ENCODE data around the gene RPS2. TPM values are rescaled to one million over a fixed set of nuclear protein-coding genes. Genes with fewer than 3 reads are reported as not detected.
A peak's percentile ranks its signal among the peaks of the same experiment; 100 is the strongest.

The RPS2 gene
- total RNA-seq, 1 experiment from 2014 or later = 2,920 TPM

DNA sequence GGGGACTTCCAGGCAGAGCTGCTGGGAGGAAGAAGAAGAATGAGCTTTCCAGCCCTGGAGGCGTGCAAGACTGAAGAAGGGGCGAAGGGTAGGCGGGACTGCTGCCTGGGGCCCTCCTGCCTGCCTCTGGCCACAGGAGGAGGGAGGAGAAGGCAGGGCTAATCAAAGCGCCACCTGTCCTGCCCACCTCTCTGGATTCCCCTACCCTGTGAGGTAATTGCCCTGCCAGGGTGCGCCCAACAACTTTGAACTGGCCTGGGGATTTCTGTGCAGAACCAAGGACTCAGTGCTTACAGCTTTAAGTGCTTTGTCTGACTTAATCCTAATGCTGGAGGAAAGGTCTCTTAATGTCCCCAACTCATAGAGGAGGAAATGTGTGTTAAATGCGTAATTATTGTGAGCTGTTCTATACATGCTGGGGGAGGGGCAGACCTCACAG lies 16.8 kb upstream of the RPS2 start, which contains the start of gene NOXO1:
NOXO1 (minus strand) TSS at position 72 of the 439 bp plus-strand sequence. CDS start 290 bp downstream, outside the sequence.
- DNase-seq (ENCODE audit: low spot score) = no peak

DNA sequence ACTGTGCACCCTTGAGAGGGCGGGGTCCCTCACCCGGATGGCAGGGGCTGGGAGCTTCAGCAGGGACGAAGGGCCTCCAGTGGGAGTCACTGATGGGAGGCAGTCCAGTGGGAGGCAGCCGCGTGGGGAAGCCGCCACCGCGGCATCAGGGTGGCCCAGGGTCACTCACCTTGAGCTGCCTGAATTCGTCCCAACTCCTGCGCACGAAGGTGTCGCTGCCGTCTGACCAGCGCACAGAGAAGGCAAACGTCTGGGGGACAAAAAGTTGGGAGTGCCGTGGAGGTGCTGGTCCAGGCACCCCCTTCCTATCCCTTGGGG lies 16.1 kb upstream of the RPS2 start:
- no peak for DNase-seq (ENCODE audit: low spot score)

DNA sequence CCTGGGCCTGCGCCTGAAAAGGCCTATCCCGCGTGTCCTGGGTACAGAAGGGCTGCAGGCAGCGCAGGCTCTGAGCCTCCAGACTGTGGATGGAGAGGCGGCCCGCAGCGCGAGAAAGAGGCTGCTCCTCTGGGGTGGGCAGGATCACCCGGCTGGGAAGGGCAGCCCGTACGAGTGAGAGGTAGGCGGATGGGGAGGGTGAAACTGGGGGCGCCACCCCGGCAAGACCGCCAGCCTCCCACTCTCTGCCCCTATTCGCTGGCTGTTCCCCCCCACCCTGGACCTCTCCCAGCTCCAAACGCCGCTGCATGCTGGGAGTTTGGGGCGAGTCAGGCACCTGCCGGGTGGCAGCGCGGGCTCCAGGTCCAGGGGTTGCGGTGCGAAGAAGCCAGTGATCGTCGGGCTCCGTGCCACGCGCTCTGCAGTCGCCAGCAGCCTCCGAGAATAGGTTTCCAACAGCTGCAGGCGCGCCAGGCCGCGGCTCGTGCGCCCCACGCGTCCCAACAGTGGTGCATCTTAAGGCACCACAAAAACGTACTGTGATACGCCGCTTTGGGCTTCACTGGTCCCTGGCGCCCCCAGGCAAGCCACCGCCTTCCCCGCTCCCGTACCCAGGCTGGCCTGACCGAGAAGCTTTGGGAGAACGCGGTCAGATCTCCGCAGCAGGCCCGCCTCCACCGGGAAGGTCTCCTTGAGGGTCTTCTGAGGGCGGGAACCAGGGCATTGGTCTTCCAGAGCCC lies 15.6 kb upstream of the RPS2 start:
- DNase-seq (ENCODE audit: low spot score) = no peak

- no peak for DNase-seq (ENCODE audit: low spot score)
Measured at GRCh38 chr16:1979271-1980029, 14.8 kb upstream of the RPS2 start.

DNA sequence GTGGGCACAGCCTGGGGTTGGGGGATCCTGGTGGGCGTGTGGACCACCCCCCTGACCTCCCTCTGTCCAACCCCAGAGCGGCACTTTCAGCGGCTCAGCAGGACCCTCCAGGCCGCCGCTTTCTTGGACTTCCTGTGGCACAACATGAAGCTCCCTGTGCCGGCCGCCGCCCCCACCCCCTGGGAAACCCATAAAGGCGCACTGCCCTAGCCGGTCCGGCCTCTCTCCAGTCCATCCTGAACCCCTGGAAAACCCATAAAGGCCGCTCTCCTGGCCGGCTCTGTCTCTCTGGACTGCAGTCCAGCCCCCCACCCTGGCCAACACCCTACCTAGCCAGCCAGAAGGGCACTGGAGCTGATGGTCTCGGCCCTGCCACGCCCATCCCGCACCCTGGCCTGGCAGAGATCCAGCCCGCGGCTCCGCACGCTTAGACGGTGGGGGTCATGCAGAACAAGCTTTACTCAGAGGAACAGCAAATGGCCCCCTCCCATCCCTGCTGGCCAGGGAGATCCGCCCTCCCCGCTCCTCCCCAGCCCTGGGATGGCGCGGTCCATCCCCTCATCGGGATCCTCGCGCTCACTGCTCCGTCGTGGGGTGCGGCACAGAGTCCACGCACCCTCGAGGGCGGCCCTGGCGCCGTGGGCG lies 14.0 kb upstream of the RPS2 start:
- no peak for DNase-seq (ENCODE audit: low spot score)

DNA sequence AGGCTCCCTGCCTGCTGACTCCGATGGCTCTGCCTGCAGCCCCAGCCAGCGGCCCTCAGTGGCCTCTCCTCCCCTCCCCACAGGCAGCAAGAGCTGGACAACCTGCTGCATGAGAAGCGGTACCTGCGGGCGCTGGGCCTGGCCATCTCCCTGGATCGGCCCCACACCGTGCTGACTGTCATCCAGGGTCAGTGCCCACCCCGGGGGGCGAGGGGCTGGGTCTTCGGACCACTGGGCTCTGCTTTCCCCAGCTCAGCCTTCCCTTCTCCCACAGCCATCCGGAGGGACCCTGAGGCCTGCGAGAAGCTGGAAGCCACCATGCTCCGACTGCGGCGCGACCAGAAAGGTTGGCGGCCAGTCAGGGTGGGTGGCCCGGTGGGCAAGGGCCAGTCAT lies 13.2 kb upstream of the RPS2 start:
- no peak for DNase-seq (ENCODE audit: low spot score)

- DNase-seq (ENCODE audit: low spot score) = no peak
Measured at GRCh38 chr16:1976951-1977874, 12.6 kb upstream of the RPS2 start.

- DNase-seq (ENCODE audit: low spot score) = no peak
Measured at GRCh38 chr16:1976216-1976520, 11.5 kb upstream of the RPS2 start.

- DNase-seq (ENCODE audit: low spot score) = no peak
Measured at GRCh38 chr16:1975432-1976215, 11.0 kb upstream of the RPS2 start.

DNA sequence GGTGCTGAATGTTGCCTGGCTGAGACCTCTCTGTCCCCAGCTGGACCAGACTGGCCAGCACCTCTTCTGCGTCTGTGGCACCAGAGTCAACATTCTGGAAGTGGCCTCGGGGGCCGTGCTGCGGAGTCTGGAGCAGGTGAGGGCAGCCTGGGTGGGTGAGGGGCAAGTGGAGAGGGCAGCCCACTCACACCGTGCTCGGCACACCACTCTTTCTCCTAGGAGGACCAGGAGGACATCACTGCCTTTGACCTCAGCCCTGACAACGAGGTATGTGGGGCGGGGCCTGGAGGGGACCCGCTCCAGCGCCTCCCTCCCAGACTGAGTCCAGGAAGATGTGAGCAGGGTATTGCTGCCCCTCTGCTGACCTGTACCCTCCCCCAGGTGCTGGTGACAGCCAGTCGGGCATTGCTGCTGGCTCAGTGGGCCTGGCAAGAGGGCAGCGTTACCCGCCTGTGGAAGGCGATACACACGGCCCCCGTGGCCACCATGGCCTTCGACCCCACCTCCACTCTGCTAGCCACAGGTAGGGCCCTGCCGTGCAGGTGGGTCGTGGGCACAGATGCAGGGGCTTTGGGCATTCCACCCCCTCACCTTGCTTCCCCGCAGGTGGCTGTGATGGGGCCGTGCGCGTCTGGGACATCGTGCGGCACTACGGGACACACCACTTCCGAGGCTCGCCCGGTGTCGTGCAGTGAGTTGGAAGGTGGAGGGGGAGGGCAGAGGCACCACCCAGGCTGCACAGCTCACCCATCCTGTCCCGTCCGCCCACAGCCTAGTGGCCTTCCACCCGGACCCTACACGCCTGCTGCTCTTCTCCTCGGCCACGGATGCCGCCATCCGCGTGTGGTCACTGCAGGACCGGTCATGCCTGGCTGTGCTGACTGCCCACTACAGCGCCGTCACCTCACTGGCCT lies 9.8 kb upstream of the RPS2 start:
- no peak for DNase-seq (ENCODE audit: low spot score)

DNA sequence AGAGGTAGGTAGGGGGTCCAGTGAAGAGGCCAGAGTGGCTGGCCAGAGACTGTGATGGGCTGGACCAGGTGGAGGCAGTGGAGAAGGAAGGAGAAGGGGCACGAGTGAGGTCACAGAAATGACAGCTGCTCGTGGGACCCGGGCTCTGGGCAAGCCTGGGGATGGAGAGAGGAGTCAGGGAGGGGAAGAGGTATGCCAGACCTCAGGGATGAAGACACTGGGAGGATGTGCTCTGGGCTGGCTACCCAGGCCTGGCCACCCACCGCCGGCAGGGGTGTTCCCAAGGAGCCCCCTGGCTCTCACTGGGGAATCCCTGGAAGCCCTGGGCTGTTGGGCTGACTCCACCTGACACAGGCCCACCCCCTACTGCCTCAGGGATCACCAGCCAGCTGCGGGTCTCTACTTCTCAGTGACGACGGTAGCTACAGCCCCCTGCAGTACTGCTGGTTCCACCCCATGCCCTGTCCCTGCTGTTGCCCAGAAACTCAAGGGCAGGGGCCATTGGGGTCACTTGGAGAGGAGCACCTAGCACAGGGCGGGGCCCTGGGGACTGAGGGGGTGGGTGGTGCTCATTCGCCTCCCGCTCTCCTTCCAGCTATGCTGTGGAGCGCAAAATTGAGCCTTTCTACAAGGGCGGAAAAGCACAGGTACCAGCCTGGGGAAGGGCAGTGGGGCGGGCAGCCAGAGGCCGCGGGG lies 9.0 kb upstream of the RPS2 start:
- DNase-seq (ENCODE audit: low spot score) = no peak

GRCh38 chr16:1972490-1972877 lies 7.9 kb upstream of the RPS2 start:
- DNase-seq (ENCODE audit: low spot score) = no peak

- DNase-seq (ENCODE audit: low spot score) = peak; percentile 91
Measured at GRCh38 chr16:1971796-1972489, 7.3 kb upstream of the RPS2 start, which contains the start of gene TBL3. Gene TBL3 (plus strand): TSS chr16:1972053. CDS start chr16:1972165, 112 bp downstream.

- DNase-seq (ENCODE audit: low spot score) = no peak
Measured at GRCh38 chr16:1968146-1968953, 3.7 kb upstream of the RPS2 start.

GRCh38 chr16:1966460-1966859 lies 1.8 kb upstream of the RPS2 start, which contains the start of gene RNF151:
Gene RNF151 (plus strand): TSS chr16:1966856. CDS start chr16:1966882, 26 bp downstream.
- no peak for DNase-seq (ENCODE audit: low spot score)

GRCh38 chr16:1965396-1966001 lies 873 bp upstream of the RPS2 start:
- no peak for DNase-seq (ENCODE audit: low spot score)

GRCh38 chr16:1963806-1964505 lies 670 bp downstream of the RPS2 start:
- DNase-seq (ENCODE audit: low spot score) = no peak

Data from H4 (cell line).